Osteoblast (primary cell): Measurements from ENCODE around the gene HIP1R. TPM values are rescaled to one million over a fixed set of nuclear protein-coding genes. Genes with fewer than 3 reads are reported as not detected.

Experiments
- DNase-seq: peaks from one replicate; pipeline ENCODE4 v3.0.0; 2011; ENCODE audit warnings: low spot score, mixed read lengths; ENCODE audit not compliant: insufficient read length; ENCODE audit errors: missing footprints
- H2AFZ ChIP-seq: 2 replicates; pipeline ENCODE4 v1.6.0; 2011; ENCODE audit warnings: mild to moderate bottlenecking, low read length
- H3K27ac ChIP-seq: 2 replicates; pipeline ENCODE4 v1.5.1; 2011; ENCODE audit warnings: mild to moderate bottlenecking, low read depth, low read length, moderate library complexity
- H3K27me3 ChIP-seq: 2 replicates; pipeline ENCODE4 v1.6.0; 2012; ENCODE audit warnings: mild to moderate bottlenecking, control low read depth, inconsistent platforms, low read length, moderate library complexity; ENCODE audit not compliant: insufficient read depth
- H3K36me3 ChIP-seq: 2 replicates; pipeline ENCODE4 v1.5.1; 2011; ENCODE audit warnings: mild to moderate bottlenecking, low read length, control low read depth, moderate library complexity; ENCODE audit not compliant: insufficient read depth
- H3K4me1 ChIP-seq: 2 replicates; pipeline ENCODE4 v1.5.1; 2011; ENCODE audit warnings: mild to moderate bottlenecking, low read length, control low read depth, moderate library complexity; ENCODE audit not compliant: insufficient read depth
- H3K4me2 ChIP-seq: 2 replicates; pipeline ENCODE4 v1.6.0; 2011; ENCODE audit warnings: mild to moderate bottlenecking, low read length; ENCODE audit not compliant: insufficient read depth
- H3K4me3 ChIP-seq: fragments of 200-600 bp; sonication (generic); 3 replicates; pipeline ENCODE4 v1.5.1; 2012; ENCODE audit warnings: mild to moderate bottlenecking, low read length, inconsistent platforms; ENCODE audit not compliant: insufficient read depth
- H3K79me2 ChIP-seq: 2 replicates; pipeline ENCODE4 v1.6.0; 2012; ENCODE audit warnings: mild to moderate bottlenecking, low read length, control low read depth, inconsistent platforms; ENCODE audit not compliant: insufficient read depth
- H3K9me3 ChIP-seq: 2 replicates; pipeline ENCODE4 v1.5.1; 2011; ENCODE audit warnings: low read depth, low read length, control low read depth
- H4K20me1 ChIP-seq: 2 replicates; pipeline ENCODE4 v1.6.0; 2012; ENCODE audit warnings: mild to moderate bottlenecking, low read length, control low read depth; ENCODE audit not compliant: insufficient read depth
- total RNA-seq: library from RNA; depleted of rRNA; stranded (reverse); fragments of >200 nt; gene quantifications from 2 replicates; pipeline ENCODE4 v1.2.3, GENCODE V29; 2012
- TF ChIP-seq, protein P1 (sequence below): IDR thresholded peaks from 2 replicates; pipeline ENCODE4 v1.5.1; 2011; ENCODE audit warnings: mild to moderate bottlenecking, low read depth, low read length, moderate library complexity; ENCODE audit errors: extremely low read depth

HIP1R gene
- total RNA-seq, 1 donor, result 21.0 TPM

DNA sequence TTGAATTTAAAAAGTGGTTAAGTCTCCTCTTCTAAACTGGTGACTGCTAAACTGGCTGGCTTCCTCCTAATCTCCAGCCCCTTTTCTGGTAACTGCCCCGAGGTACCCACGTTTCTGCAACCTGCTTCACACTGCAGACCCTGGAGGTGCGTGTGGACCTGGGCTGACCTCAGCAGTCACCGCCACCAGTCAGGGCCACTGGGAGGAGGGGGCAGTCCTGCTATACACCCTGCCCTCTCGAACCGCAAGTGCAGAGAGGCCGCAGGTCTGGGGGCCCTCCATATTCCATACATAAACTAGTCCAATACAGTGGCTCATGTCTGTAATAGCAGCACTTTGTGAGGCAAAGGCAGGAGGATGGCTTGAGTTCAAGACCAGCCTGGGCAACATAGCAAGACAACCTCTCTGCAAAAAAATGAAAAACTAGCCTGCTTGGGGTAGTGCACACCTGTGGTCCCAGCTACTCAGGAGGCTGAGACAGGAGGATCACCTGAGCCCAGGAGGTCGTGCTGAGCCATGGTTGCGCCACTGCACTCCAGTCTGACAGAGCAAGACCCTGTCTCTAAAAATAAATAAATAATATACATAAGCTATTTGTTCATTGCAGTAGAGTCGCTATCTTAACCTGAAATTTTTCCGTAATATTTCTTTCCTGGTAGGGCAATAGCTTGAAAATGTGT lies 35.0 kb downstream of the HIP1R start:
- no peak overlapping the region for H3K27ac ChIP-seq
- peaks cover 68% of the 10 kb centered on the region for H3K79me2 ChIP-seq
- peaks cover 20% of the 10 kb centered on the region for H4K20me1 ChIP-seq
- no peaks in the 10 kb centered on the region for H3K9me3 ChIP-seq
- H3K4me1 ChIP-seq, result peaks cover 12% of the 10 kb centered on the region
- peaks cover 42% of the 10 kb centered on the region for H3K36me3 ChIP-seq
- TF ChIP-seq, protein P1, sequence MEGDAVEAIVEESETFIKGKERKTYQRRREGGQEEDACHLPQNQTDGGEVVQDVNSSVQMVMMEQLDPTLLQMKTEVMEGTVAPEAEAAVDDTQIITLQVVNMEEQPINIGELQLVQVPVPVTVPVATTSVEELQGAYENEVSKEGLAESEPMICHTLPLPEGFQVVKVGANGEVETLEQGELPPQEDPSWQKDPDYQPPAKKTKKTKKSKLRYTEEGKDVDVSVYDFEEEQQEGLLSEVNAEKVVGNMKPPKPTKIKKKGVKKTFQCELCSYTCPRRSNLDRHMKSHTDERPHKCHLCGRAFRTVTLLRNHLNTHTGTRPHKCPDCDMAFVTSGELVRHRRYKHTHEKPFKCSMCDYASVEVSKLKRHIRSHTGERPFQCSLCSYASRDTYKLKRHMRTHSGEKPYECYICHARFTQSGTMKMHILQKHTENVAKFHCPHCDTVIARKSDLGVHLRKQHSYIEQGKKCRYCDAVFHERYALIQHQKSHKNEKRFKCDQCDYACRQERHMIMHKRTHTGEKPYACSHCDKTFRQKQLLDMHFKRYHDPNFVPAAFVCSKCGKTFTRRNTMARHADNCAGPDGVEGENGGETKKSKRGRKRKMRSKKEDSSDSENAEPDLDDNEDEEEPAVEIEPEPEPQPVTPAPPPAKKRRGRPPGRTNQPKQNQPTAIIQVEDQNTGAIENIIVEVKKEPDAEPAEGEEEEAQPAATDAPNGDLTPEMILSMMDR, result no peak
- H3K4me2 ChIP-seq, result no peak overlapping the region
- no peak overlapping the region for H3K4me3 ChIP-seq
- H2AFZ ChIP-seq, result no peak overlapping the region
- H3K27me3 ChIP-seq, result no peaks in the 10 kb centered on the region
- no peak for DNase-seq

GRCh38 chr12:122870867-122871664 lies 35.8 kb downstream of the HIP1R start:
- Histone ChIP-seq H3K27me3 (no peaks in the 10 kb centered on the region), H3K9me3 (no peaks in the 10 kb centered on the region), H3K79me2 (peaks cover 76% of the 10 kb centered on the region), H2AFZ (no peak overlapping the region), H4K20me1 (peaks cover 24% of the 10 kb centered on the region), H3K4me2 (peak overlapping the region; percentile 20), H3K4me3 (no peak overlapping the region), H3K36me3 (peaks cover 42% of the 10 kb centered on the region), H3K27ac (peak overlapping the region; percentile 63), H3K4me1 (peaks cover 14% of the 10 kb centered on the region)
- peak; percentile 82 for DNase-seq
- TF ChIP-seq, protein P1, result no peak

GRCh38 chr12:122871851-122872780 lies 36.9 kb downstream of the HIP1R start:
- Histone ChIP-seq H2AFZ (no peak overlapping the region), H3K27me3 (no peaks in the 10 kb centered on the region), H3K27ac (peak overlapping the region; percentile 63), H3K4me1 (peaks cover 19% of the 10 kb centered on the region), H3K36me3 (peaks cover 32% of the 10 kb centered on the region), H3K79me2 (peaks cover 87% of the 10 kb centered on the region), H3K9me3 (no peaks in the 10 kb centered on the region), H3K4me3 (peak overlapping the region; percentile 39), H3K4me2 (peak overlapping the region; percentile 20), H4K20me1 (peaks cover 34% of the 10 kb centered on the region)
- TF ChIP-seq, protein P1, result no peak
- peak; percentile 93 for DNase-seq
